HG03439 (cell line): ENCODE measurements around the gene MBNL2.
A peak's percentile ranks its signal among the peaks of the same experiment; 100 is the strongest.

ENCODE experiments used
- ATAC-seq: cut with Tn5 transposase; IDR thresholded peaks from one replicate; pipeline ENCODE4 v1.9.1; 2021; ENCODE audit warnings: mild to moderate bottlenecking, moderate library complexity; ENCODE audit not compliant: unreplicated experiment

MBNL2 gene

DNA sequence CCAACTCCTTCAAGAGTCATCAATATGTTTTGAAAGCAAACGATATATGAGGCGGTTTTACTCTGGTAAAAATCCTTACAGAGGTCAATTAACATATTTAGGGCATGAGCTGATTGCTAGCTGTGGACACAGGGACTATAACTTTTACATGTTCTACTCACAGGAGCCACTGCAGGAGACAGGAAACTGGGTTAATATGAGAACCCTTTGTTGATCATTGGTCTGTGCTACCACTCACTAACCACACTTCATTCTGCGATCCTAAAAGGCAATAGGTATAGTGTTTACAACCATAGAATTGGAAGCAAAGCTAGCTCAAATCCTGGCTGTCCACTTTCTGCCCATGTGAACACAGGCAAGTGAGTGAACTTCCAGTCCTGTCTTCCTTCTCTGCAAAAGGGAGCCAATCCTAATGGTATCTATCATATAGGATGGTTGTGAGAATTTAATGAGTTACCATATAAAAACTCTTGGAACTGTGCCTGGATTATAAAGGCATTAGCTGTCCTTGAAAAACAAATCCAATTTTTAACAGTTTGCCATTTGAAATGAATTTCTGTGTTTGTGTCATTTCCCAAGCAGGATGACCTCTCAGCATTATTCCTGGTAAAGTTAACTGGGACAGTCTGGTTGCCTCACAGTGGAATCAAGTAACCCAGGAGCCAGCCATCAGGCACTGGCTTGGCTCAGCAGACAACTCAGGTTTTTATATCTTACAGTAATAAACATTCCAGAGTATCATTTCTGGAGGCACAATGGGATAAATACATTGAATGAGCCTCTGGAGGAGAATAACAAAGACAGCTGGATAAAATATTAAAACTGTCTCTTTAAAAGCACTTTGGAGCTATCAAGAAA lies 182.0 kb downstream of the MBNL2 start:
- no peak for ATAC-seq

DNA sequence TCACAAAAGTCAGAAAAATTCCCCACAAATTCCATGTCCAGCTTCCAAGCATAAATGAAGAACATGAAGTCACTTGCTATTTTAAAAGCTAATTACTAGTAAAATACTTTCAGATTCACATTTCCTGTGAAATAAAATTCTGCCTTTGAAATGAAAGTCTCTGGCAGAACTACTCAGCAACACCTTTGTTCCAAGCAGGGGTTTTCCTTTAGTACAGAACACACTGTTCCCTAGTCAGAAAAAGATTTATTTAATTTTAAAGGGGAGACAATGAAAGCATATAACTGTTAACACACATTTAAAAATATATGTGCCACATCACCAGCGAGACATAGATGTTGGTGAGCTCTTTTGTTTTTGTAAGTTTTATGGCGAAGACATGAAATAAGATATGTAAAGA lies 185.4 kb downstream of the MBNL2 start:
- ATAC-seq: no peak

DNA sequence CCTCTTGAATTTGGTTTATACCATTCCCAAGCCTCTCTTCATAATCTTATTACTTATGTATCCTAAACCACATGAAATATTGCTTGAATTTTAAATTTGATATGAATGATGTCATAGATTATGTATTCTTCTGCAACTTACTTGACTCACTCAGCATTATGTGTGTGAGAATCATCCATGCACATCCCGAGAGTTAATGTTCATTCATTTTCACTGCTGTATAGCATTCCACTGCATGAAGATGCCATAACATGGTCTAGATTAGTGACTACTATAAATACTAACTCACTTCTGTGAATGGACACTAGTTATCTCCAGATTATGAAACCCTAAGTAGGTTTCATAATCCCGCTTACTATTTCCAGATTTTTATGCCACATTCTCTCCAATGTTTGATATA lies 186.8 kb downstream of the MBNL2 start:
- ATAC-seq: no peak

DNA sequence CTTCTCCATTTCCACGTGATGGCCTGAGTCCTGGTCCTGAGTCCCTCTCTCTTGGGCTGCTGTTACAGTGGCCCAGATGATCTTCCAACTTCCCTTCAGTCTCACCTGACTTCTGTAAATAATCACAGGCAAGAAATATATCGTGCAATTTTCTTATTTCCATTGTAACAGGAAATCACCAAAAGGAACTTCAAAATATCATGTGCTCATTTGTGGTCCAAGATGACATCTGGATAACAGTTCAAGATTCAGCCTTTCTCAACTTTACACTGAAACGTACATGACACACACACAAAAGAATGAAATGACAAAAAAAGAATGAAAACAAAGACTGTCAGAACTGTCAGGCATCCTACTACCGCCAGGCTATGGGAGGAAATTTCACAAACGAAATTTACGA lies 189.9 kb downstream of the MBNL2 start:
- no peak for ATAC-seq

DNA sequence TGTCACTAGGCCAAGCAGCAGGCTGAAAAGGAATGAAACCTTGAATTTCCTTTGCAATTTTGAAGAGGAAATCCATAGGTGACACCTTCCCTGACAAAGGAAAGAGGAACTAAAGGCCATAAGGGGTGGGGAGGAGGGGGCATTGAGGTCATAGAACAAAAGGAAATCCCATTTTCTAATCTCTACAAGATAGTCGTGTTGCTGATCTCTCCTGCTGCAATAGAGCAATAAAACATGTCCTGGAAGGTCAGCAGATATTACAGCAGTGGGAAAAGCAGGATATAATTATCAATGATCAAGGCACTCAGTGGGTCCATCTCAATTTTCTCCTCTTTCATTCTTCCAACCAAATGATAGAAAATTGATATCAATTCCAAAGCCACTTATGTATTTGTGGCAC lies 191.6 kb downstream of the MBNL2 start:
- no peak for ATAC-seq

DNA sequence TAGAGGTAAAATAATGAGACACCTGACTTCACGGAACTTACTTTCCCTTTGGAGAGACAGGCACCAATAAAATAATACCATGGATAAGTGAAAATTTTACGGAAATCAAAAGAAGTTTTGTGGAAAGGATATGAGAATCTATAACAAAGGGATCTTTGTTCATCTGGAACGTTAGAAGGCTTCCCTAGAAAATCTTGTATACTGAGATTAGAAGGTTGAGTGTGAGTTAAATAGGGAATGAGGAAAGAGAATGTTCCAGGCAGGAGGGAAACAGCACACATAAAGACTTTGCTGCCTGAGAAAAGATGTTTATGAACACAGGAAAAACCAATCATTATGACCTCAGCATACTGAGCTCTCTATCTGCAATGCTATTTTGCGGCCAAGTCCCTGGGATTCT lies 192.3 kb downstream of the MBNL2 start:
- no peak for ATAC-seq

DNA sequence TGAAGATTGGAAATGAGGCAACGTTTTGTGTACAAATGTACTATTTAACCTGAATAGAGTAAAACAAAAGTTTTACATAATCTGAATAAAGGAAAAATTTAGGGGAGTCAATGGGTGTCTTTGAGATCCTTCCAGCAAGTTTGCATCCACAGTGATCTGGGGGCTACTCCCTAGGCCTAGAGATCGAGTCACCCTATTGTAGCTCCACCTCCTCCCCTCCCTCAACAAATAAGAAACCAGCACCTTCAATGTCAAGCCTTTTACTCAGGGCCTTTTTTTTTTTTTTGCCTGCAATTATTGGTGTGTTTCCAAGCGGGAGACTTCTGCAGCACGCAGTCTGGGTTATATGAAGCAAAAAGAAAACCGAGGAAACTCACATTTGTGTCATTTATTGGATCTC lies 195.6 kb downstream of the MBNL2 start:
- no peak for ATAC-seq

DNA sequence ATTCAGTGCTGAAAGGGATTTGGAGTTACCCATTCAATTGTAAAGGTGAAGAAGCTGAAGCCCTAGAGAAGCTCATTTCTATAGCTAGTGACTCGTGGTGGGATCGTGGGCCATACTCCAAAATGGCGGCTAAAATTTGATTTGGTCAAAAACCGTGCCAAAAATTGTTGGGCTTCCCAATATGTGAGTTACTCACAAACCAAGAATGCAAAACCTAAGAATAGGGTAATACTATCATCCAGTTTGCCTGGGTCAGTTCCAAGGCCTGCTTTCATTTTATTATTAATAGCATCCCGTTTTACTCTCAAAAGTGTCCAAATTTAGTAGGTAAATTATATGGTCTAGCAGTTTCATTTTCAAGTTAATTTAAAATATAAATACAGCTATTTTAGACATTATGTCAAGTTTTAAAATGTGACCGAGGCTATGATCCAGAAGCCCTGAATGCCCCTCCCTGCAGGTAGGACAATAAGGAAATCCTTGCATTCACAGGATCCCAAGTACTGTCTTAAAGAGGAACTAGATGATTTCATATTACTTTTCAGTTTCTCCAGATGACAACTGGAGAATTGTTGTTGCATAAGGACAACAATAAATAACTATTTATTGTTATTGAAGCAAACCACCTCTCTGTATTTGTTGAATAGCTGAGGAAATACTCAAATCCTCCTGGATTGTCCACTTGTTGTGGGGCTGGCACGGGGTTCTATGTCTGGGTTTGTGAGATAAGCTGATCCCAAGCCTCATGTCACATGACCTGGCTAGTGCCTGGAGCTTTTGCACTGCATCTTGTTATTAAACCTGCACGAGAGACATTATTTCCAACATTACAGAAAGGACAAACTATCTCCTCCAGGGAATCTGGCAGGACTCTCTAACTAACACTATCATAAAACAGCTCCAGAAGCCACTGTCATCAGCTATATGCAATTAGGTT lies 200.3 kb downstream of the MBNL2 start:
- ATAC-seq: no peak

DNA sequence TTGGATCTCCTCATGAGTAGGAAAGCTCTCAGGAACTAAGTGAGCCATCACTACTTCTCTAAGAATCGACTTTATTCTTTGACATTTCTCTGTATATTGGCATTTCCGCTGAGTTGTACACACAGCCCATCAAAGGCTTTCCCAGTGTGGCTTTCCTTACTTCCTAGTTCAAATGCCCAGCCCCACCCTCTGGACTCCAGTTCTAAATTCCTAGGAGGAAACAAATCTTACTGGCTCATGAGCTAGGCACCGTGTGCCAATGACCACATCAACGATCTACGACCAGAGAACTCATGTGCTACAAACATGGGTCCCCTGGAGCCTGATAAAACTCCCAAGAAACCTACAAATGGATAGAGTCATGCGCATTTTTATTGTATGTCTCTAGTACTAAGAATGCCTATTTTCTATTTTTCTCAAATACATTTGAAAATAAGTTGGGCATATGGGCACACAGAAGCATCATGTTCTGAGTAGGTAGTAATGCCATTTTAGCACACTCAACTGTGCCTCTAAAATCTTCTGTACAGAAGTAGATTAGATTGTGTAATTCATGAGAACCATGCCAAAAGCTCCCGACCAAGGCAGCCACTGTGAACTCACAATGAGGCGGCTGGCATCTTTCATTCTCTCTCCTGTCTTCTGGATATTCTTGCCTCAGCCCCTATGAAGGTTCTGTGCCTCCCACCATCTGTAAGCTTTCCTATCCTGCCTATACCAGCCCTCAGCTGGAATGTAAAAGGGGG lies 201.3 kb downstream of the MBNL2 start:
- ATAC-seq: no peak

DNA sequence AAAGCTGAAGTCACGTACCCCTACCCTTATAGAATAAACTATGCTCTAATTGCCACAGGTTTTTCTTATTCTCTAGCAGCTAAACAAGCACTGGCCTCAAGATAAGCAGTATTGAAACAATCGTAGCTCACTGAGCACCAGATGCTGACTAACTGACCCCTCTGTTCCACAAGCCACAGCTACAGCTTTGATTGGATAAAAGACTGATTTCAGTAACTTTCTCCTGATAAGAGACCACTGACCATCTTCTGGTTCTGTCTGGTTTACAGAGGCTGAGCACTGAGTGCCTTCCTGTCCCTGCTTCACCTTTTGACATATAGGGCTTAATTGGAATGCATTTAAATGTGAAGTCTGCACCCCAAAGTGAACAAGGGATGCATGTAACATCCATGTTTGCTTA lies 203.5 kb downstream of the MBNL2 start:
- ATAC-seq: no peak

DNA sequence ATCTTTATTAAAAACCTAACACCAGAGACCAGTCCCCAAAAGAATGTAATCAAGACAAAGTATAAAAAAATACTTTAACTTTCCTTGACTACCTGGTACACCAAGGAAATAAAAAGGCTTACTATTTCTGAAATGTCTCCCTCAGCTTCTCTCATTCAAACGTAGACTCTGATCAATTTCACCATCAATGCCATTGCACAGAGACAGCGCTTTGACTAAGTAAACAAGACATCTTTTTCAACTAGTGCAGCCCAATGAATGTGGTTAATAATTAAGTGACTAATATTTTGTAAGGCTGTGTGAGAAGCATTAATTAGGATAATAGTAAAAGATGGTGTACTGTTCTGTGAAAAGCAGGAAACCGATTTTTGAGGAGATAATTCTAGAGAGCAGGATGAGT lies 204.6 kb downstream of the MBNL2 start:
- no peak for ATAC-seq

DNA sequence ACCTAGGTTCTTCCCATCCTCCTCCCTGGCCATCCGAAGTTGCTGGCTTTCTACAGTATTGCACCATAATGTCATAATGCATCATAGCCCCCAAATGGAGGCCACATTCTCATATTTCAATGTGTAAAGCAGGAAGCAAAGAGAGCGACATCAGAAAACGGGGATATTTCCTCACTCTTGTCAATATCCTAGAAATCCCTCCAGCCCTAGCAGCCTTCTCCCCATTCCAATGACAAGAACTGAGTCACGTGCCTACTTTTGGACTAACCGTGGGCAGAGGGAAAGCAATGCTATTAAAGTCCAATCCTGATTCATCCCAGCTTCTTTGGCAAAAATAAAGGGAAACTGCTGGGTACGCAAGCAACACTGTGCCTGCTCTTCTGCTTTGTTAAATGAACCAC lies 207.5 kb downstream of the MBNL2 start:
- ATAC-seq: no peak

DNA sequence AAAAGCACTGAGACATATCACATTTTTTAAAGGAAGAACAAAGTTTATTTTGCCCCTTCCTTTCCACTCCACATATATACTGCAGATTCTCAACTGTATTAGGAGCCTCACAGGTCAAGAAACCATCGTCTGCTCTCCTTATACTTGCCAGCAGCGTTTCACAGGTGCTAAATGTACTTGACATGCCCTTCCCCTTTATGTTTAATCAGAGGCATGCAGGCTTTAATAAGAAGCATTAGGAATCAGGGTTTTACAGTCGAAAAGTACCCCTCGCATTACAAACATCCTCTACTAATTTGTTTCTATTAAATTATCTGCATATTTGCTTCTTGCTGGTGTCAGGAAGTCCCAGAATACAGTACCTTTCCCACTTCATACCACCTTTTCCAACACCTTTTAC lies 208.2 kb downstream of the MBNL2 start:
- ATAC-seq: no peak

DNA sequence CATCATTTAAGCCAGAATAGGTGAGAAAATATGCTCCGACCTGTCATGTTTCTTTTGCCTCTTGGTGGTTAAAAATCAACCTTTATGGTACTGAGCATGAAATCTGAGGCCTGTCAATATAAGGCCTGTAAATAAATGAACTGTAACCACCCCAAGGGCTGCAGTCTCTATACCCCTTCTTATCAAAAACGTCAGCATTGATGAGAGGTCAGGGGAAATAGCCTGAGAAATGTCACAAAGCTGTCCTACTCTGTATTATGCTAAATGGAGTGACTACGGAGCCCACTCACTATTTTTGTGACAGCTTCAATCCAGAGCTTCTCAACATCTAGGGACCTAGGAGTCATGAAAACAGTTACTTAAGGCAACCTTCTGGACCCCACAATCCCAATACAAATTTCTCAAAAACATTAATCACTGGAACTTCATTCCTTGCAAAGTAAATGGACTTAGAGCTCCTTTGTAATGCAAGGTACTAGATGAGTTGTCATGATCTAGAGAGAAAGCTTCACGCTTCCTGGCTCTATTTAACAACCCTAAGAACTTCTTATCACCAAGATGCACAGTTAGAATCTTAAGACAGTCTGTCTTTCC lies 209.1 kb downstream of the MBNL2 start:
- ATAC-seq: no peak

DNA sequence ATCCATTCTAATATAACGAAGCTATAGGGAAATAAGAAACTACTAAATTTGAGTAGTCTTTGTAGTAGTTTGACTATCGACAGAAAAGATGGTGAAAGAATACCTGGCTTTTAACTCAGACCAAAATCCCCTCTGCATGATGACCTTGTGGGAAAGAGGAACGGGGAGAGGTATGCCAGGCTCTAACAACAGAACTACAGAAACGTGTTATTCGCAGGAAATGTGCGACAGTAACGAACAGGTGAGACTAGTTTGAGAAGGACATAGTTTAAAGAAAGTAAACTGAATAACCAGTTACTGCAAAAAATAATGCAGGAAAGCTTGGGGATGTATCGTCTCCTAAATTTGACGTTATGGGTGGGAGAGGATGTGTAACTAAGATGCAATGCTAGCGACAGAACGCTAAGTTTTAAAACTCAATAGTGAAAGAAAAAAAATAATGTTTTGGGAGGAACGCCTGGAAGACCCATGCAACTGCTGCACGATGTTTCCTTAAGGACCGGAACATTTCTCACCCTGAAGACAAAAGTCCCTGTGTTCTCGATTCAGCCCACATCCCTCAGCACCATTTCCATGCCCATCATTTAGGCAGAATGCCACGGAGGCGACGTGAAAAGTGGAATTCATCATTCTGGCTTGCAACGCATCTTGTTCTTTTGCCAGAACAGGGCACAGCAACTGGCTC lies 210.2 kb downstream of the MBNL2 start:
- ATAC-seq: no peak

DNA sequence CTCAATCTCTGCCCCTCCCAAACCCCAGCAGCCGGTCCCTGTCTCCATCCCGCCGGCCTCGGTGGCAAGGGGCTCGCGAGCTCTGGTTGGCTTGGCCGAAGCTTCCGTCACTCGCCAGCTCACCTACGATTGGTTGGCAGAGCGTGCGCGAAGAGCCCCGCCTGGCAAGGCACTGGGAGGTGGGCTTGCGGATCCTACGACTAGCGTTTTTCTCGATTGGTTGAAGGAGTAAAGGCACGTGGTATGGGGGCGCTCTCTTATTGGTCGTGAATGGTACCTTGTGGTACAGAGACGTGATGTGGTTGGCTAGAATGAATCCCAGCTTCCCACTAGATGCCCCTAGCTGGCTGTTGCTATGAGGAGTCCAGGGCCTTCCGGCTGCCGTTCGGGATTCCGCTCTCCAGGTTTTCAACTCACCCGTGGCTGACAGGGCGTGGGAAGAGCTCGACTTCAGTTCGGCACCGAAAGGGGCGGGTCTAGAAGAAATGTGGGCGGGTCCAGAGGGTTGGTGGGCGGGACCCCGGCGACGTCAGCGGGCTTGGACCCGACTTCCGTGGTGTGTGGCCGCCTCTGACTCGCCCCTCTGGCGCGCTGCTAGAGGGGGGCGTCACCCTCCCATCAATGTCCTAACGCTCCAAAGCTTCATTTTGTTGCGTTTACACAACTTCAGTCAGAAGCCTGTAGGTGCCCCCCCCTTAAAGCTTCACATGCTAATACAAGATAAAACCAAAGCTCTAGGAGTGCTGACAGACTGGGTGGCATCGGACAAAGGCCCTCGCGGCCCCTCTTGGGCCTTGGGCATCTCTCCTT lies 211.0 kb downstream of the MBNL2 start:
- ATAC-seq: peak; percentile 79

DNA sequence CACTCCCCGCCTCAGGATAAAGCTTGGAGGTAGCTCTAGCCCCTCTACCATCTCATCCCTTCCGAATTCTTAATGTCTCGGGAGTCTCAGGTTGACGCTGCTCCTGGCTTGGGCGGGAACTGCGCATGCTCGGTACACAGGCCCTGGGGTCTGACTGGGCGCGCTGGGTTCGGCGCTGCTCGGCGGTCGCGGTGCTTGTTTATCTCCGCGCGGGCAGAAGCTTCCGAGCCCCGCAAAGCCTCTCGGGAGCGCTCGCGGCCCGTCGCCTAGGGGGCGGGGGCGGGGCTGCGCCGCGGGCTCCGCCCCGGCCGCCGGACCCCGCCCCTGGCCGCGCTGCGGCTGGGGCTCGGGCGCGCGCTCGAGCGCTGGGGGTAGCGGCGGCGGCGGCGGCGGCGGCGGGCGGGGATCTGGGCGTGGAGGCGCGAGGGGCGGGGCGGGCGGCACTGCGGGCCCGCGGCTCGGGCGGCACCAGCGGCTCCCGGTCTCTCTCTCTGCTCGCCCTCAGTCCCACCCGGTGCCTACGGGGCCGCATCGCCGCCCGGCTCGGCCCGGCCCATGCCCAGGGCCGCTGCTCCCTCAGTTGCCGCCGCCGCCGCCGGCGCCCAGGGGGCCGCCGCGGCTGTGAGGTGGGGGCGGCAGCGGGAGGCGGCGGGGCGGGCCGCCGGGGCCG lies 211.7 kb downstream of the MBNL2 start, which contains the start of gene RAP2A:
RAP2A (plus strand) TSS at position 443 of the 670 bp plus-strand sequence. CDS start 302 bp downstream, outside the sequence.
- ATAC-seq: peak; percentile 52

DNA sequence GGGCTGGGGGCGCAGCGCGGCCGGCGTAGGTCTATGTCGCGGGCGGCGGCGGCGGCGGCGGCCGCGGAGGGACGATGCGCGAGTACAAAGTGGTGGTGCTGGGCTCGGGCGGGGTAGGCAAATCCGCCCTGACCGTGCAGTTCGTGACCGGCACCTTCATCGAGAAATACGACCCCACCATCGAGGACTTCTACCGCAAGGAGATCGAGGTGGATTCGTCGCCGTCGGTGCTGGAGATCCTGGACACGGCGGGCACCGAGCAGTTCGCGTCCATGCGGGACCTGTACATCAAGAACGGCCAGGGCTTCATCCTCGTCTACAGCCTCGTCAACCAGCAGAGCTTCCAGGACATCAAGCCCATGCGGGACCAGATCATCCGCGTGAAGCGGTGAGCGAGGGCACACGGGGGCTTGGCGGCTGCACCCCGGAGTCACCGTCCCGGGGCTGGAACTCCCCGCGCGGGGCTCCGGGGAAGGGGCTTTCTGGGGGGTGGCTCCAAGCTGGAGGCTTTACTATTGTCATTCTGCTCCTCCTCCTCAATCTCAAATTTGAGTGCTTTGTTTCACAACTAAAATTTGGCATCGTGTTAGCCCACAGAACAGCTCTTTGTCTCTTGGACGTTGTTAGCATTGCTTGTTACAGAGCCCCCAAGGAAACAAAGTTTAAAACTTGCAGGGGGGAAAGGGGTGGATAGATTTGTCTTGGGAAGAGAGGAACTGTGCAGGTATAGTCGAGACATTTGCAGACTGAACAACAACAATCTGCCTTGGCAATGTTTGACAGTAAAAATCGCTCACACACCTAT lies 212.5 kb downstream of the MBNL2 start:
- ATAC-seq: peak; percentile 8
